GM21529 (cell line): ENCODE results near the gene FUNDC1.
"Not testable (repeated sequence)": the region's sequence is repeated elsewhere in the genome, so short reads cannot be mapped to it uniquely, and the experiment has no call there.

Experiments
- ATAC-seq: cut with Tn5 transposase; IDR thresholded peaks from one replicate; pipeline ENCODE4 v1.9.1; 2021; ENCODE audit not compliant: unreplicated experiment

Gene FUNDC1, protein sequence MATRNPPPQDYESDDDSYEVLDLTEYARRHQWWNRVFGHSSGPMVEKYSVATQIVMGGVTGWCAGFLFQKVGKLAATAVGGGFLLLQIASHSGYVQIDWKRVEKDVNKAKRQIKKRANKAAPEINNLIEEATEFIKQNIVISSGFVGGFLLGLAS

DNA sequence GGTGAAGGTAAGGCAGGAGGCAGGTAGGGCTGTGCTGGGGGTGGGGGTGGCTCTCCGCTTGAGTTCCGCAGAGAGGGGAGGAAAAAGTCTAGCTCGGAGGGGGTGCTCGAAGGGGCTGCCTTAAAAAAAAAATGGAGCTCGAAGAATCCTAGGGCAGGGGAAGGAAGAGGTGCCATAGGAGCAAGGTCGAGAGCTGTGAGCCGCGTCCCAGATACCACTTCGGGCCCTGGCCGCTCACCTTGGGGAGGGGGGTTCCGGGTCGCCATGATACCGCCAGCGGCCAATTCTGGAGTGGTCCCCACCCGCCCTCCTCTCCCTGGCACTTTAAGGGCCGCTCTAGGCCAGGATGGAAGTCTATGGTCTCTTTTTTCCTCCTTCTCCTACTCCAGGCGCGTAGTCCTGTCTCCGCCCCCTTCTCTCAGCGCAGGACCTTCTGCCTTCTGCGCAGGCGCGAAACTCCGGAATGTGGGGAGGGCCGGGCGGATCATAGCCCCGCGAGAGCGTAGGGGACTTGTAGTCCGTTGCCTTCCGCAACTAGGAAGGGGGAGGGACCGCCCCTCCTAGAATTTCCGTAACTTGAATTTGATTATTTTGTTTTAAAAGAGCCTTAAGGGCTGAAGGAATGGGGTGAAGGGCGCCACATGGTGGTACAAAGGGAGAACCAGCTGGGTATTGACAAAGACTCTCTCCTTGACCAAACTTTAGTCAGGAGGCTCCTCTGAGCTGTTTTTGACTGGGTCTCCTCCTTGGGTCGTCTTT, at the start of gene FUNDC1:
FUNDC1 (minus strand) TSS at position 293 of the 759 bp plus-strand sequence; CDS start at position 266, 27 bp downstream.
- peak; percentile 98 for ATAC-seq

DNA sequence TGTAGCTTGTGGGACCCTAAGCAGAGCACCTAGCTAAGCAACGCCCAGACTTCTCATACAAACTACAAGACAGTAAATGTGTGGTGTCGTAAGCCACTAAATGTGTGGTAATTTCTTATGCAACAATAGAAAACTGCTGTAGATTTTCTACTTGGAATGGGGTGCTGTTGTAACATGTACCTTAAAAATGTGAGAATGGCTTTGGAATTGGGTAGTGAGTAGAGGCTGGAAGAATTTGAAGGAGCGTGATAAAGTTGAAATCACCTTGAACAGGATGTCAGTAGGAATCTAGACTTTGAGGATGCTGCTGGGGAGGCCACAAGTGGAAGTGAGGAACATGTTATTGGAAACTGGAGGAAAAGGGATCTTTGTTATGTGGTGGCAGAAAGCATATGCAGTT, 43.2 kb upstream of the FUNDC1 start:
- ATAC-seq = no peak

DNA sequence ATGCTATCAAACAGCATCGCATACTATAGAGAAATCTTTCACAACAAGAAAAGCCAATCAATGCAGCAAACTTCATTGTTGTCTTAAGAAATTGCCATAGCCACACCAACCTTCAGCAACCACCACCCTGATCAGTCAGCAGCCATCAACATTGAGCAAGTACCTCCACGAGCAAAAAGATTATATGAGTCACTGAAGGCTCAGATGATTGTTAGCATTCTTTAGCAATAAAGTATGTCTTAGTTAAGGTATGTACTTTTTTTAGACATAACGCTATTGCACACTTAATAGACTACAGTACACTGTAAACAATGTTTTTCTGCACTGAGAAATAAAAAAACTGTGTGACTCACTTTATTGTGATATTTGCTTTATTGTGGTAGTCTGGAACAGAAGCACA, 37.8 kb upstream of the FUNDC1 start:
- ATAC-seq = no peak

DNA sequence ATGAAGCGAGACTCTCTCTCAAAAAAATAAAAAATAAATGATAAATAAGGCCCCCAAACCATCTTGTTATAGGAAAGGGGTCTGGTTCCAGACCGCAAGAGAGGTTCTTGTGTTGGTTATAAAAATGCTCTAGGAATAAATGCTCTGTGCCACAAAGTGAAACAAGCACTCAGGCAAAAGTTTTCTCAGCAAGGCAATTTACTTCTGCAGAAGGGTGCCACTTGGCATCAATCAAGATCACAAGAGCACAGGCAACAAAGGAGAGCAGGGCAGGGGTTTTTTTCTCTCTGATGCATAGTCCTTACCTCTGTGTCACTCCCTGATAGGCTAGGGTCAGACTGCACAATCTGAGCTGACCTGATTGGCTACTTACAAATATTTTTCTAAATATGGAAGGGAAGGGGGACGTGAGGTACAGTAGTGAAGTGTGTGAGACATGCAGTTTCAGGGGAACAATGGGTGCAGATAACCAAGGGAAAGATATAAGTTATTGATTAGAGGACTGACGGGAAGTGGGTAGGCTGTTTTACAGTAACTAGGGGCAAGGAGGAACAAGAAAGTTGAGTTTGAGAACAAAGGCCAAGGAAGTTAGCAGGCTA, 29.8 kb upstream of the FUNDC1 start:
- no peak for ATAC-seq

DNA sequence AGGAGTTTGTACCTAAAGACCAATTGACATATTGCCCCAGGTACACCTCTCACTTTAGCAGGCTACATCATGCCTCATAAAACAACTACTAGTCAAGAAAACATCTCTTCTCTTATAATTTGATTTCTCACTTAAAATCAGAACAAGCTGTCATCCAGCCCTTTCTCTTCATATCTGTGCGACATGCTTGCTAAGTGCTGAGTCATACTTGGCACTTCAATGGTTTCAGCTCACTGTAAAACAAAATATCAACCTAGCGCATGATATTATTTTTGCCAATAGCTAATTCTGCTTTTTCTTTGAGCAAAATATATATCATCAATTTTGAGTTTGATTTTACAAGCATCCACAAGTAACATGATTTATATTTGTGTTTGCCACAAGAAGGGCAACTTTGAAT, 27.9 kb upstream of the FUNDC1 start:
- no peak for ATAC-seq

DNA sequence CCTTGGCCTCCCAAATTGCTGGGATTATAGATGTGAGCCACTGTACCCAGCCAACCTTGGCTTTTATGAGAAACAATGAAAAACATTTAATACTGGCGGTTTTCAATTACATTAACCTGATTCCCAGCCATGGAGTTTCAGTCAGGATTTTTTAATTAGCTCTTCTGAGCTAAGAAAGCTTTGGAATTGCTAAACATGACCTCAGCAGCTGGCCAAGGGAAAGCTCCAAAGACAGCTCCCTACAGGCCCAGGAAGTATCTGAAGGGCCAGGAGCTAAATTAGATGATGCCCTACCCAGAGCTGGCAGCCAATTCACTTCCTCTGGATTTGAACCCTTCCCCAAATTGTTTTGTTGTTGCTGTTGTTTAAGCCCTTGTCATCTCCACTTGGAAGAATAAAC, 26.5 kb upstream of the FUNDC1 start:
- no peak for ATAC-seq

DNA sequence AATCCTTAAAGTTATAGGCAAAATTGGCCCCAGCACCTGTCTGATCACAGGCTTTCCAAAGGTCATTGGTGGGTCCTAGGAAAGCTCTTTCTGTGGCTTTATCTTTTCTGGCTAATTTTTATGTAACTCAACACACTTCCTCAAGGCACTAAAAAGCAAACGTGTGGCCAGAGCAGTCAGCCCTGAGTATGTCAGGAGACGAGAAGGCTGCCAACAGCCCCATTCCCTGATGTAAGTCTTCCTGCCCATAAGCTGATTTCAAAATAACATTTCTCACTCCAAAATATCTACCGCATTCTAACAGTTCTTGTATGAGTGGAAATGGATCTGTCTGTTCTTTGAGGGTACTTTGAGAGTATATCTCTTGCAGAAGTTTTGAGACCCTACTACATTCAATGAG, 25.5 kb upstream of the FUNDC1 start:
- ATAC-seq = no peak

DNA sequence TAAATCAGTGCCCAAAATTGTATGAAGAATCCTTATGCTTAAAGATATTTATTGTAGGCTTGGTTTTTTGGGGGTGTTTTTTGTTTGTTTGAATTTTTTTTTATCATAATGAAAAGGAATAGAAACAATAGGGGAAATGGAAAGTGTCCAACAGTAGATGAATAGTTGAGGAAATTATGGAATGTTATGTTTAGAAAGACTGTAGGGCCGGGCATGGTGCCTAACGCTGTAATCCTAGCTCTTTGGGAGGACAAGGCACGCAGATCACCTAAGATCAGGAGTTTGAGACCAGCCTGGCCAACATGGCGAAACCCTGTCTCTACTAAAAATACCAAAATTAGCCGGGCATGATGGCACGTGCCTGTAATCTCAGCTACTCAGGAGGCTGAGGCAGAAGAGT, 19.2 kb upstream of the FUNDC1 start:
- ATAC-seq = not testable (repeated sequence)

DNA sequence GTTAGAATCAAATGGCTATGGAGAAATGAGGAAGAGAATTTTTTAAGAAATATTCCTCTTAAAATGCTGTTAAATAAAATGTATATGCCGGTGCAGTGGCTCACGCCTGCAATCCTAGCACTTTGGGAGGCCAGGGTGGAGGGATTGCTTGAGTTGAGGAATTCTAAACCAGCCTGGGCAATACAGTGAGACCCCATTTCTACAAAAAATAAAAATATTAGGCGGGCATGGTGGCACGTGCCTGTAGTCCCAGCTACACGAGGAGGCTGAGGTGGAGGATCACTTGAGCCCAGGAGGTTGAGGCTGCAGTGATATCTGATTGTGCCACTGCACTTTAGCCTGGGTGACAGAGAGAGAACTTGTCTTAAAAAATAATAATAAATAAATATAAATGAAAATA, 7.9 kb upstream of the FUNDC1 start:
- no peak for ATAC-seq

DNA sequence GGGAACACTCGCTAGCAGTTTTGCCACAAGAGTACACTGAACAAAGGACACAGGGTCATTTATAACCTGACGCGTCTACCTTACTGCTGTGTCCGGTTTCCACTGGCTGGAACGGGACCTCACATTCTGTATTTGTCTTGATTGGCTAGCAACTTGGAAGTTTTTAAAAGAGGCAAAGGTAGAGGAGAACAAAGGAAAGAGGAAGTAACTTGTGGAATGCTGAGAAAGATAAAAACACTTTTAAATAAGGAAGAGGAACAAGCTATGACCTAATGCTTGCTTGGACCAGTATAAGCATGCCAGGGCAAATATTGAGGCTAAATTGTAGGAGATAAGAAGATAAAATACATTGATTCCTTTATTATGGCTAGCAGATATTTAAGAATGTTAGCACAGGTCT, 2.8 kb upstream of the FUNDC1 start:
- not testable (repeated sequence) for ATAC-seq

DNA sequence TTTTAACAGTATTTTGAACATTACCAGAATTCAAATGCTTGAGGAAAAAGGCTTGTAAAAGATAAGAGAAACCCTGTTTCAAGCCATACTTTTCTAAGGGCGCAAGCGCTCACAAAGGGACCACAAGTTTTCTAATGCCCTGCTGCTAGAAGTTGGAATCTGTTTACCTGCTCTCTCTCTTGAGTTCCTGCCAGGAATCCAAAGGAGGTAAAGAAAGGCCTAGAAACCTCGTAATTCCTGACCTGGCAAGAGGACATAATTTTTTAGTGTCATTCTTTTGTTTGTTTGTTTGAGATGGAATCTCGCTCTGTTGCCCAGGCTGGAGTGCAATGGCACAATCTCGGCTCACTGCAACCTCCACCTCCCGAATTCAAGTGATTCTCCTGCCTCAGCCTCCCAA, 1.4 kb upstream of the FUNDC1 start:
- no peak for ATAC-seq

DNA sequence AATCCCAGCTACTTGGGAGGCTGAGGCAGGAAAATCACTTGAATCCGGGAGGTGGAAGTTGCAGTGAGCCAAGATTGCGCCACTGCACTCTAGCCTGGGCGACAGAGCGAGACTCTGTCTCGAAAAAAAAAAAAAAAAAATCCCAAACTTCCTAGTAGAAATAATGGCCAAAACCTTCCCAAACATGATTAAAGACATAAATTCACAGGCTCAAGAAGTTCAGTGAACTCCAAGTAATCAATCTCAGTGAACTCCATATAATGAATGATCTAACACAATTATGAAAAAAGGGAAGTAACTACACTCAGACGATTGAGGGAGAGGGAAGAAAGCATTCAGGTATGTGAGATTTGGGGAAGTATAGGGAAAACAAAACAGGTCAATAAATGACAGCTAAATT, 6.5 kb downstream of the FUNDC1 start:
- no peak for ATAC-seq

DNA sequence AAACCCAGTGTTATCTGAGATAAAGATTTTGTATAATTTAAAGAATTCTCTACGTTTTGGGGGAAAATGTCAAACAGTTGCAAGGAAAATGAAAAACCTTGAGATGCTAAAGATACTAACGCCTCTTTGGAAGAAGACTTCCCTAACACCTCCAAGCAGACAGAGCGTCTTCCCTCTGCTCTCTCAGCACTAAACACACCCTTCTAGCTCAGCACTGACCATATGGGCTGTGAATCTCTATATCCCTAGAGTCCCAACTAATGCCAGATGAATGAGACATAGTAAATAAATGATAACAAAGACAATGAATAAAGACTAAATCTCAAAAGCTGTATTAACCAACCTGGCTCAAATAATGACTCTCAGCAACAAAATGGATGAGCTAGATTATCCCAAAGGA, 13.3 kb downstream of the FUNDC1 start:
- ATAC-seq = no peak

DNA sequence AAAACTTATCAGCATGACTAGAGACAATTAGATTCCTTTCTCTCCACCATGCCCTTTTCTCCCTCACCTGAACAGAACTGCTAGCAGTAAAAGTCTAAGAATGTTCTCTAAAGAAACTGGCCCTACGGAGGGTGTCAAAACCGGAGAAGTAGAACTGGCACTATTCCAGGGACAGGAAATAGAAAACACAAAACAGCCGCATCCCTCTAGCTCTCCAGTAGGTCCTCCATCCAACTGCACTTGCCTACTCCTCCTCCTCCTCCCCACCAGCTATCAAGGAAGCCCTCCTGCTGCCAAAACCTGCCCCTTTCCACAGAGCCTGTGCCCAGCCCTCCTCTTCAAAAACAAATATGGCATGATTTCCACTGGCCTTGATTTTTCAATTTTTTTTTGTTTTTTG, 28.4 kb downstream of the FUNDC1 start:
- ATAC-seq = no peak

DNA sequence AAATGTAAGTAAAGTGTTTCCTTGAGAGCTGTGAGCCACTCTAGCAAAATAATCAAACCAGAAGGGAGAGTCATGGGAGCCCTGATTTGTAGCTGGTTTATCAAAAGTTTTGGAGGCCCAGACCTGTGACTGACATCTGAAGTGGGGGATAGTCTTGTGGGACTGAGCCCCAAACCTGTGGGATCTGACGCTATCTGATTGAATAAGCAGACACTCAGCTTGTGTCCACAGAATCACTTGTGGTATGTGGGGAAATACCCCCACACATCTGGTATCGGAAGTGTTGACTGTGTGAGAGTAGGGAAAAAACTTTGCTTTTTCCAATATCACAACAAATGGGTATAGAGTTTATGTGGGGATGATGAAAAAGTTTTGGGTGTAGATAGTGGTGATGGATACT, 35.4 kb downstream of the FUNDC1 start:
- peak; percentile 65 for ATAC-seq

DNA sequence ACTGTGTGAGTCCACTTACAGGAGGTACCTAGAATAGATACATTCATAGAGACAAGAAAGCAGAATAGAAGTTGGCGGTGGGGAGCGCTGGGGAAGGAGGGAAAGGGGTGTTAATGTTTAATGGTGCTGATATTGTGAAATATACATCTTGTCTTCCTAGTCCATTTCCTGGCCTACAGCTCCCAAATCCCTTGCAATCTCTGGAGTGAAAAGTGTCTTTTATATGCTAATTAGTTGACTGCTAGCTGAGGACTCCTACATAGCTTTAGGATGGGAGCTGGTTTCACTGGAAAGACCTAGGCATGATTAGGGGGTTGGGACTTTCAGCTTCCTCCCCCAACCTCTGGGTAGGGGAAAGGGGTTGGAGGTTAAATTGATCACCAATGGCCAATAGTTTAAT, 36.0 kb downstream of the FUNDC1 start:
- no peak for ATAC-seq

DNA sequence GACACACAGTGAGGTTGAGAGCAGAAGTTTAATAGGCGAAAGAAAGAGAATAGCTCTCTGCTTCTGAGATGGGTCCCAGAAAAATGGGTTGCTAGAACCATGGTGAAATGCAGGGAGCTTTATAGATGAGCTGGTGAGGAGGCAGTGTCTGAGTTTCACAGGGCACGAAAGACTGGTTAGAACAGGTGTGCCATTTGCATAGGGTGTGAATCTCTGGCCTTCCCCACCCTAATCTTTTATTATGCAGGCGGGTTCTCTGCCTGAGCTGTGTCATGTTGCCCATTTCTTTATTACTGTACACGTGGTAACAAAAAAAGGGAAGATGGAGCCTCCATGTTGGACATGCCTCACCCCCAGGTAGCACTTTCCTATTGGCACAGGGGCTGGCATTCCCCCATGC, 39.1 kb downstream of the FUNDC1 start:
- ATAC-seq = no peak

DNA sequence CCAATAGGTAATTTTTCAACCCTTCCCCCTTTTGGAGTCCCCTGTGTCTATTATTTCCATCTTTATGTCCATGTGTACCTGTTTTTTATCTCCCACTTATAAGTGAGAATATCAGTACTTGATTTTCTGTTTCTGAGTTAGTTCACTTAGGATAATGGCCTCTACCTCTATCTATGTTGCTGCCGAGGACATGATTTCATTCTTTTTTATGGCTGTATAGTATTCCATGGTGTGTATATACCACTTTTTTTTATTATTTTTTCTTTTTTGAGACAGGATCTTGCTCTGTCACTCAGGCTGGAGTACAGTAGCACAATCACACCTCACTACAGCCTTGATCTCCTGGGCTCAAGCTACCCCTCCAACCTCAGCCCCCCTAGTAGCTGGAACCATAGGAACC, 47.6 kb downstream of the FUNDC1 start:
- ATAC-seq = no peak

DNA sequence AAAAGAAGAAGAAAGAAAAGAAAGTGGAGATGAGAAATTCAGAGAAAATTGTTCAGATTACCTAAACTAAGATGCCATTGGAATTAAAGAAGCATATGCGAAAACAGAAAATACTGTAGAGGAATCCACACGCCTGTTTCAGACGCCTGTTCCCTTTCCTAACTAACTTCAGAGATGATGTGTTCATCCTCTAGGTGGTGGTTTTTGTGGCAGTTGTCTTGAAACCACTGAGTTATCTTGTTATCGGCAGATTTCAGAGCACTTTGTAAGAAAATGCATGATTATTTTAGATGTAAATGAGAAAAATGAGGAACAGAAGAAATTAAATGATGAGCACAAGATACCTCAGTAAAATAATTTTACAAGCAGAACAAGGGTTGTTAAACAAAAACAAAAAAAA, 48.3 kb downstream of the FUNDC1 start:
- ATAC-seq = no peak

DNA sequence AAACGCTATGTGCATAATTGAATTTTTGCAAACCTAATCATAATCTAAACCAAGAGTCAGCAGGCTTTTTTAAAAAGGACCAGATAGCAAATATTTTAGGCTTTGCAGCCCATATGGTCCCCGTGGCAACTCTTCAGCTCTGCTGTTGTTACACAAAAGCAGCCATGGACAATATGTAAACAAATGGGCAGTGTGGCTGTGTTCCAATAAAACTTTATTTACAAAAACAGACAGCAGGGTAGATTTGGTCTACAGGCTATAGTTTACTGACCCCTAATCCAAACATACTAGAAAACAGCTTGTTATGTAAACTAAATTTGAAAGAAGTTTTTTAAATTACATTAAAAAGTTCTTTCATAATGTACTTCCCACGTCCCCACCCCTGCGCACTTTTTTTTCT, 53.1 kb downstream of the FUNDC1 start:
- ATAC-seq = no peak

DNA sequence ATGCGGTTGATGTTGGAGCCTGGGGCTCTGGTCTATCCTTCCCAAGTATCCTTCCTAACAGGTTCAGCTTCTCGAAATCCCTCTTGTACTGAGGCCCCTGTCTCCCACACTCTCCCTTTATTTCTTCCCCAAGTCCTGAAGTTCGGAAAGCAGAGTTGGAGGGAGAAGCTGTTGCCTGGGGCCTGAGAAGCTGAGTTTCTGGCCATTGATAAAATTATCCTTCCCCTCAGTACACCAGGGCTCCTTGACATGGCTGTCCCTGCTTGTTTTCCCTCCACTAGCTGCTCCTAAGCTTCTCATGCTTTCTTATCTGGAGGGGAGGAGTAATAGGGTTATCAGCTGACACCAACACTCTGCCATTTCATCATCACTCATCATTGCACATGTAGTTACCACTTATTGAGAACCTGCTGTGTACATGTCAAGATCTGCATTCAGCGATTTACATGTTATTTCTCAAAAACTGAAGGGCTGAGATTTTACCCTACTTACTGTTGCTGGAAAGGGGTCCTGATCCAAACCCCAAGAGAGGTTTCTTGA, 58.0 kb downstream of the FUNDC1 start:
- no peak for ATAC-seq

DNA sequence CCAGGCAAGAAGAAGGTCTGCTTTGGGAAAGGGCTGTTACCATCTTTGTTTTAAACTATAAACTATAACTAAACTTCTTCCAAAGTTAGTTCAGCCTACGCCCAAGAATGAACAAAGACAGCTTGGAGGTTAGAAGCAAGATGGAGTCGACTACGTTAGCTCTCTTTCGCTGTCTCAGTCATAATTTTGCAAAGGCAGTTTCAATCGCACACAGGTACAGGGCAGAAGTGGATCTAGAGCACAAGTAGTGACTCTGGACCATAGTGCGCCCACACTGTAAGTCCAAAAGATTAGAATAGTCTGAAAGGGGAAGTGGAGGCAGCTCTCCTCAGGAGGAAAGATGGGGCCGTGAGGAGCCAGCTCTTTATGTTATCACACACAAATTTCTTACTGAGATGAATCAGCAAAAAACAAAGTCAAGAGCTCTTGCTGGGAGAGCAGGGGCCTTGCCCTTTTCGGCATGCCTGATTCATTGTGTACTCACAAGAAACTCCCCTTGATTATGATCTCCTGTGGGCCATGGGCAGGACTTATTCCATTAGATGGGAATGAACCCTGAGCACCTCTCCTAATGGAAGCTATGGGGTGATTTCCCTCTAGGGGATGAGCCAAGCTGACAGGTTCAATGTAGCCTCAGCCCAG, 58.6 kb downstream of the FUNDC1 start:
- ATAC-seq = no peak
